T-helper 1 cell treated with Interleukin-12 subunit alpha and Interleukin-12 subunit beta and Interleukin-4 antibody, amounts not matched to agents 30 ng/mL and 1 ng/mL, for 36 hours (primary cell): ENCODE results near the gene HACD4. TPM values are rescaled to one million over a fixed set of nuclear protein-coding genes. Genes with fewer than 3 reads are reported as not detected.

Experiments
- intact Hi-C: fragments of 100-400 bp; cut with micrococcal nuclease; formaldehyde crosslinking; loops from one replicate; pipeline ENCODE4 v1.15.1; 2024
- total RNA-seq: library from RNA; stranded (reverse); gene quantifications from 2 replicates; pipeline ENCODE4 v1.2.3, GENCODE V29; 2022

Gene HACD4, protein sequence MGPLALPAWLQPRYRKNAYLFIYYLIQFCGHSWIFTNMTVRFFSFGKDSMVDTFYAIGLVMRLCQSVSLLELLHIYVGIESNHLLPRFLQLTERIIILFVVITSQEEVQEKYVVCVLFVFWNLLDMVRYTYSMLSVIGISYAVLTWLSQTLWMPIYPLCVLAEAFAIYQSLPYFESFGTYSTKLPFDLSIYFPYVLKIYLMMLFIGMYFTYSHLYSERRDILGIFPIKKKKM
- 10.3 and 11.0 TPM in 2 replicates for total RNA-seq

DNA sequence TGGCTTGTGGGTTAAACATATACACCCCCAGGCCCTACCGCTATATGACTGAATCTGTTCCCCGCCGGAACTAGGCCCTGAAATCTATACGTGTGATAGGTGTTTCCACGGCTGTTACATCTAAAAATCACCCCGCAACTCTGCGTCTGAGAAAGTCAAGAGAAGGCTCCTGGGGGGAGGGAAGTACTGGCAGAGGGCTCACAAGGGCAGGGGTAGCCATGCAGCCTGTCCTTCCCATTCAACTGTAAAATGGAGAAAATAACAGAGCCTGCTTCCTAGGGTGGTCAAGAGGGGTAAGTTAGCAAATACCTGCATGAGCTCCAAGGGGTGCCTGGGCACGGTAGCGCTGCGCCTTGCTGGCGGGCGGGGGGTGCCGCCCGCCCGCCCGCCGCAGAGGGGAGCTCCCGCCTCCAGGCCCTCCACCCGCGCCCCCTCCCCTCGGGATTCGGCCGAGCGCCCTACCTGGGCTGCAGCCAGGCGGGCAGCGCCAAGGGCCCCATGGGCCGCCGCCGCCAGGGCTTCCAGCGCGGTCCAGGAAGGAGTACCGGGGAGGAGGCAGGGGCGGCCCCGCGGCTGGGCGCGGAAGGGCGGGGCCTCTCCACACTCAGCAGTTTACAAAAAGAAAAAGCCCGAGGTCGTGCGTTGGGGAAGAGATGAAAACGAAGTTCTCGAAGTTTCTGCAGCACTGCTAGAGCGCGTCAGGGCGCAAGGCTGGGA is at the start of gene HACD4:
TSS of gene HACD4 (minus strand) at position 550 of the 717 bp plus-strand sequence. CDS start at position 500, 50 bp downstream.
- intact Hi-C loops: loop anchor here (1.0 to 10.0 kb wide), 13 partner anchors 30 to 1105 kb away; partner anchors contain the start of genes FOCAD, KLHL9, MLLT3 and MTAP

DNA sequence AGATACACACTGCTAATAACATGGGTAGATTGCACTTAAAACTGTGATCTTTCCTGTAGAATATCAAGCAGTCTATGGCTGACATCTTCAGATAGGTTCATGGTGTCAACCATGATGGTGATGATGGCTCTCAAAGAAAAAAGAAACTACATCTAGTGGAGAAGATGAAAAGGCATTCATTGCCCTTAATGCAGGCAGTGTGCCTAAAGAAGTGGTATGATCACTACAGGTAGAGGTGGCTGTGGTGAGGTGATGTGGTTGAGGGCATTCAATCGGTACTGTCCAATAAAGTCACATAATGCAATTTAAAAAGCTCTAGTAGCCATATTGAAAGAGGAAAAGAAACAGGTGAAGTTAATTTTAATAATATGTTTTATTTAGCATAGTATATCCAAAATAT is 49.4 kb upstream of the HACD4 start:
- intact Hi-C loops: loop anchor here (5.0 kb wide), 2 partner anchors 48 to 398 kb away; partner anchors contain the start of genes FOCAD and HACD4

GRCh38 chr9:21078702-21079101 is 47.3 kb upstream of the HACD4 start:
- intact Hi-C loops: loop anchor here (1.0 kb wide), 1 partner anchor 33 kb away; no protein-coding TSS in a partner anchor

- intact Hi-C loops: loop anchor here (1.0 kb wide), 1 partner anchor 34 kb away; no protein-coding TSS in a partner anchor
Measured at GRCh38 chr9:21077781-21078180, 46.3 kb upstream of the HACD4 start, which contains the start of gene IFNB1. Gene IFNB1, minus strand, starts transcription at chr9:21077942. Its CDS starts 73 bp downstream, at chr9:21077869.

GRCh38 chr9:21075484-21075883 is 44.0 kb upstream of the HACD4 start:
- intact Hi-C loops: no loop called here

DNA sequence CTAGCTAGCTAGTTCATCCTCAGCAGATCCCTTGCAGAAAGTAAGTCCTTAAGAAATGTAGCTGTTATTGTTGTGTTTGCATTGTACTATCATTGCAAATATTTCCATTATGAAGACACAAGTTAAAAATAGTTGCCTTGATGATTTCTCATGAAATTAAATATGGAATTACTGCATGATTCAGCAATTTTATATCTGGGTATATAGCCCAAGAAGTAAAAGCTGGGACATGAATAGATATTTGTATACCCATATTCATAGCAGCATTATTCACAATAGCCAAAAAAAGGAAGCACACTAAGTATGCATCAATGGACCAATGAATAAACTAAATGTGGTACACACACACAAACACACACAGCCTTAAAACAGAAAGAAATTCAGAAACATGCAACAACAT is 39.5 kb upstream of the HACD4 start:
- intact Hi-C loops: no loop called here

GRCh38 chr9:21070171-21070571 is 38.7 kb upstream of the HACD4 start:
- intact Hi-C loops: no loop called here

DNA sequence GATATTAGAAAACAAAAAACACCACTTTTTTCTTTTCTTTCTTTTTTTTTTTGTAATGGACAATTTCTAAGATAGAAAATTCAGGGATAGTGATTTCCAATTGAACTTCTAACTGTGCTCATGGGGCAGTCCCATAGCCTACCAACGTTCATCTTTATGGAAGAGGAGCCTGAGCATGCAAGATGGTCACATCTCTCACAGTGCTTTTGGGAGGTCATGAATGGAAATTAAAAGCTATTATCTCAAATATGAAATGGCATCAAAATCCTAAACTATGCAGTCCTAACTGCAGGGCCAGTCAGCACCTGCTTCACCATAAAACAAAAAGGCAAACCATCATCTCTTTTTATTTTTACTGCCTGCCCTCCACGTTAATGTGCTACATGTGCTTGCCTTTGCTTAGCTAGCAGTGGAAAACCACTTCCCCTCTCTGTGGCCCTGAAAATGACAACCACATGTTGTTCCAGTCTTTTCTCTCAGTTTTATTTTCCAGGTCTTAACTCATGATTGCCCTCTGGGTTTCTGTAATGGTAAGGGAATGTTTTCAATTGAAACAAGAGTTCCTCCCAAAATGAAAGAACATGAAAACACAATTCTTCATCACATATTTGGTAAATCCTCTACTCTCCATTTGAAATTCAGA is 29.6 kb upstream of the HACD4 start:
- intact Hi-C loops: no loop called here

- intact Hi-C loops: no loop called here
Measured at GRCh38 chr9:21056931-21057330, 25.5 kb upstream of the HACD4 start.

DNA sequence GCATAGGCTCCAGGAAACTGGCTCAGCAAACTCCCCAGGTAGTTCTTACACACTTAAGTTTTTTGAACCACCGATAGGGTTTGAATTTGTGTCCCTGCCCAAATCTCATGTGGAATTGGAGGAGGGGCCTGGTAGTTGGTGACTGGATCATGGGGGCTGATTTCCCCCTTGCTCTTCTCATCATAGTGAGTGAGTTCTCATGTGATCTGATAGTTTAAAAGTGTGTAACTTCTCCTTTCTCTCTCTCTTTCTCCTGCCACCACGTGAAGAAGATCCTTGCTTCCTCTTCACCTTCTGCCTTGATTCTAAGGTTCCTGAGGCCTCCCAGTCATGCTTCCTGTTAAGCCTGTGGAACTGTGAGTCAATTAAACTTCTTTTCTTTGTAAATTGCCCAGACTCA is 22.4 kb upstream of the HACD4 start:
- intact Hi-C loops: no loop called here

DNA sequence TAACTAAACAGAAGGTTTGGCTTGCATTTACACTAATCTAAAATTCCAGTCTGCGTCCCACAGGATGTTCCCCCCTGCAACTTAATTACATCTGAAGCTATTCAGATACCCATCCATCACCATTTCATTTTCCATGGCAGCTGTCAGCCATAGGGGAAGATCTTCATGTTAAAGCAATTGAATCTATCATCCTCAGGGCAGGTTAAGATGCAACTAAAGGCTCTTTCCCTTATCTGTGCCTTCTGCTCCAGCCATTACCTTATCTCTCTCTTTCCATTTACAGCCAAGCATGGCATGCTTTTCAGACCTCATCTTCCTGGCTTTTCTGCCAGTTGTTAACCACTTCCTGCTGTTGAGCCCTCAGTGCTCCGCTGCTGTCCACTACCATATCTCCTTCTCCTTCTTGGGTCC is 15.8 kb upstream of the HACD4 start:
- intact Hi-C loops: no loop called here

- intact Hi-C loops: no loop called here
Measured at GRCh38 chr9:21043841-21044240, 12.4 kb upstream of the HACD4 start.

GRCh38 chr9:21042466-21042865 is 11.0 kb upstream of the HACD4 start:
- intact Hi-C loops: no loop called here

DNA sequence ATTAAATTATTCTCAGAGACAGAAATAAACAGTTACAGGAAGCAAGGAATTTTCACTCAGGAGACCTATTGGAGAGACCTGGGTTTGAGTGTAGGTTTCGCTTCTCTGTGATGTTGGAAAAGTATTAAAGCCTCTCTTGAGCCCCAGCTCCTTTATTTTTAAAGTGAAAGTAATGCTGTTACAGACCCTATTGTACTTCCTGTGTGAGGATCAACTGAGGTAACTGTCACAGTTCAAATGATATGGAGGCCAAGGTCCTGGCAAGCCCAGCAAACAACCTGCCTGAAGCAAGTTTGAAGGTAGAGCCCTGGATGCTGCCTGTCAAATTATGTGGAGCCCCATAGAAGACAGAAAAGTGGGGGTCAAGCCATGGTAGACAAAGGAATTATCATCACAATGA is 7.9 kb upstream of the HACD4 start:
- intact Hi-C loops: loop anchor here (10.0 kb wide), 1 partner anchor 765 kb away; the partner anchor contains the start of gene MTAP

GRCh38 chr9:21037278-21037677 is 5.8 kb upstream of the HACD4 start:
- intact Hi-C loops: loop anchor here (10.0 kb wide), 1 partner anchor 768 kb away; the partner anchor contains the start of gene MTAP

DNA sequence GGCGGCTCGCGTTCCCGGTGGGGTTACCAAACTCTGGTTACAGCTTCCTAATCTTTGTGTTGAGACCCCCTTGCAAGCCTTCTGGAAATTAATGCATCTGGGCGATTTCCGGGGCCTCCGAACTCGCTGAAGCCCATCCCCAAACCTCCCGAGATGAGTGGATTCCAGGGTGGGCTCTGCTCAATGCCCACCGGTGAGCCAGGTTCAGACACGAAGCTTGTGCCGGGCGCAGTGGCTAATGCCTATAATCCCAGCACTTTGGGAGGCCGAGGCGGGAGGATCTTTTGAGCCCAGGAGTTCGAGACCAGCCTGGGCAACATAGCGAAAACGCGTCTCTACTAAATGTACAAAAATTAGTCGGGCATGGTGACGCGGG is 356 bp upstream of the HACD4 start:
- intact Hi-C loops: loop anchor here (1.0 to 10.0 kb wide), 13 partner anchors 31 to 1105 kb away; partner anchors contain the start of genes FOCAD, KLHL9, MLLT3 and MTAP

- intact Hi-C loops: loop anchor here (1.0 to 10.0 kb wide), 14 partner anchors 30 to 1104 kb away; partner anchors contain the start of genes FOCAD, KLHL9, MLLT3 and MTAP
Measured at GRCh38 chr9:21030389-21031035, 928 bp downstream of the HACD4 start.

- intact Hi-C loops: loop anchor here (1.0 to 10.0 kb wide), 10 partner anchors 29 to 1031 kb away; partner anchors contain the start of genes KLHL9 and MTAP
Measured at GRCh38 chr9:21029661-21030060, 1.8 kb downstream of the HACD4 start.

- intact Hi-C loops: no loop called here
Measured at GRCh38 chr9:21028466-21028865, 3.0 kb downstream of the HACD4 start.

- intact Hi-C loops: no loop called here
Measured at GRCh38 chr9:21027295-21027694, 4.1 kb downstream of the HACD4 start.

DNA sequence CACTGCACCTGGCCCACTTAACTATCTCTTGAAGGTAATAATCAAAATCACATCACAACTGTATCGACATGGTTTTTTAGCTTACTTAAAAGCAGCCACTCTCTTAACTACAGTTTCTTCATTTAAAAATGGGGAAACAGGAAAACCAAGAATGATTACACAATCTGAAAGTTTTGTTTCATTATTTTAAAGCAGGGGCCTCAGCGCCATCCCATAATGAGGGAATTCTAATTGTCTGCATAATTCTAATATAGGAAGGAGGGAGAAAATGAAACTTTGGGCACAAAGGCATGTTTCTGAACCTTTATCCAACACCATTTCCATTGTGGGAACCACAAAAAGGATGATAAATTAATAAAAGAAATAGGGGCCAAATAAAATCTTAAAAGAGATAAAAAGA is 7.6 kb downstream of the HACD4 start:
- intact Hi-C loops: no loop called here
